CD4-positive, alpha-beta T cell treated with Interferon gamma for 1 hour (primary cell): Measurements from ENCODE around the gene CYP1A2.

Source experiments
- DNase-seq: peaks from one replicate; pipeline ENCODE4 v3.0.0-alpha.2; 2020

CYP1A2 gene

DNA sequence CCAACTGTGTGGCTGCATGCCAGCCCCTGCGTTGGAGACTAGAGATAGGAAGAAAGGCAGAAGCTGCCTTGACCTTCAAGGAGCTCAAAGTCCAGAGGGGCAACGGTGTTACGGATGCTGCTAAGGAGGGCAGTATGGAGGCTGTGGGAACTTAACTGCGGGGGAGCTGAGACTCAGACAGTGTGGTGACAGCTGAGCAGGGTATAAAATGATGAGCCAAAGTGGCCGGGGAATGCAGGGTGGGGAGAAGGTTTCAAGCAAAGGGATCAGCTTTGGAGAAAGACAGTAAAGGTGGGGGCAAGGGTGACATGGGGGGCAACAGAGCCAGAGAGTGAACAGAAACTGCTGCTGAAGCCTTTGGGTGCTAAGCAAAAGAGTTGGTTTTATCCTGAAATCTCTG, 6.2 kb upstream of the CYP1A2 start:
- no peak for DNase-seq

DNA sequence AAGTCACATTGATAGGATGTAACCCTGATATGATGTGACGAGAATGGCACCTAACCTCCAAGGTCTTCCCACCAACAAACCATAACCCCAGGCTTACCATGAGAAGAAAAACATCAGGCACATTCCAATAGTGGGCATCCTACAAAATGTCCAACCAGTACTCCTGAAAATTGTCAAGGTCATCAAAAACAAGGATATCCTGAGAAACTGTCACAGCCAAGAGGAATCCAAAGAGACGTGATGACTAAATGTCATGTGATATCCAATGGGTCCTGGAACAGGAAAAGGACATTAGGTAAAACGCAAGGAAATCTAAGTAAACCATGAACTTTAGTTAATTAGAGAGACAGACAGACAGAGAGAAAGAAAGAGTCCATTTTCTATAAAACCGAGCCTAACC, 2.3 kb upstream of the CYP1A2 start:
- DNase-seq, result no peak

DNA sequence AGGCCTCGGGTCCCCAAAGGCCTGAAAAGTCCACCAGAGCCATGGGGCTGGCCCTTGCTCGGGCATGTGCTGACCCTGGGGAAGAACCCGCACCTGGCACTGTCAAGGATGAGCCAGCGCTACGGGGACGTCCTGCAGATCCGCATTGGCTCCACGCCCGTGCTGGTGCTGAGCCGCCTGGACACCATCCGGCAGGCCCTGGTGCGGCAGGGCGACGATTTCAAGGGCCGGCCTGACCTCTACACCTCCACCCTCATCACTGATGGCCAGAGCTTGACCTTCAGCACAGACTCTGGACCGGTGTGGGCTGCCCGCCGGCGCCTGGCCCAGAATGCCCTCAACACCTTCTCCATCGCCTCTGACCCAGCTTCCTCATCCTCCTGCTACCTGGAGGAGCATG, 1.2 kb downstream of the CYP1A2 start:
- DNase-seq, result no peak

GRCh38 chr15:74750751-74751150, 2.1 kb downstream of the CYP1A2 start:
- no peak for DNase-seq

DNA sequence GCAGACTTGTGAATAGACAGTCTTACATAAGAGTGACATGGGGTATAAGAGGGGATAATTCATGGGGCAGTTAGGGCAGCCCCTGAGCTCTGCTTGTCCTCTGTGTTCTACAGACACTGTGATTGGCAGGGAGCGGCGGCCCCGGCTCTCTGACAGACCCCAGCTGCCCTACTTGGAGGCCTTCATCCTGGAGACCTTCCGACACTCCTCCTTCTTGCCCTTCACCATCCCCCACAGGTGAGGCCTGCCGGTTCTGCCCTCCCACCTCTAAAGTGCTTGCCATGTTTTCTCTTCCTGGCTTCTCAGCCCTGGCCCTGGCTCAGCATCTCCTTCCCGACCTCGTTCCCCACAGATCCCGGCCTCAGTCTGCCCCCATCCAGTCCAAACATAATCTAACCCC, 3.4 kb downstream of the CYP1A2 start:
- DNase-seq, result no peak

GRCh38 chr15:74752531-74752930, 3.9 kb downstream of the CYP1A2 start:
- no peak for DNase-seq

DNA sequence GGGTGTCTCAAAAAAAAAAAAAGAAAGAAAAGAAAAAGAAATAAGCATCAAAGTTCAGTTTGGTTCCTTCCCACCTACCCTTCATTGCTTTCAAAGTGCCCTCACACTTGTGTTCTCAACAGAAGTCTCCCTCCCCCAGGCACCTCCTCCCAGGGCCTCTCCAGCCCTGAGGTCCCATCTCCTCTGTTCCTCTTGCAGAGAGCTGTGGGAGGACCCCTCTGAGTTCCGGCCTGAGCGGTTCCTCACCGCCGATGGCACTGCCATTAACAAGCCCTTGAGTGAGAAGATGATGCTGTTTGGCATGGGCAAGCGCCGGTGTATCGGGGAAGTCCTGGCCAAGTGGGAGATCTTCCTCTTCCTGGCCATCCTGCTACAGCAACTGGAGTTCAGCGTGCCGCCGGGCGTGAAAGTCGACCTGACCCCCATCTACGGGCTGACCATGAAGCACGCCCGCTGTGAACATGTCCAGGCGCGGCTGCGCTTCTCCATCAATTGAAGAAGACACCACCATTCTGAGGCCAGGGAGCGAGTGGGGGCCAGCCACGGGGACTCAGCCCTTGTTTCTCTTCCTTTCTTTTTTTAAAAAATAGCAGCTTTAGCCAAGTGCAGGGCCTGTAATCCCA, 6.1 kb downstream of the CYP1A2 start:
- no peak for DNase-seq

DNA sequence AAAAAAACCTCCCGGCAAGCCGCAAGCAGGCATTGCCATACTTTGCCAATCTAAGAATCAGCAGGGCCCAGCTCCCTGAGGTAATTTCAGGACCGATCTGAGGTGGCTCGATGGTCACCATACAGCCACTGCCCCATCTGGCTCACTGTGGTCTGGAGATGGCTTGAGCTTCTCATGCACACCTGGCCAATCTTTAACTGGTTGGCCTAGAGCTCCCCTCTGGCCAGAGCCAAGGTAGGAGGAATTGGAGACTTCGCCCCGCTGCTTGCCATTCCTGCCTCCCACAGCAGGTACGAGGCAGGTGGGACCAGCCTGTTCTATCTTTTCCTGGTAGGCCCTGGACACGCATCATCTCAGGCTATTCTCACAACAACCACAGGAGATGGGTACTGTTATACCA, 10.1 kb downstream of the CYP1A2 start:
- DNase-seq, result no peak

GRCh38 chr15:74762791-74763150, 14.1 kb downstream of the CYP1A2 start:
- DNase-seq, result no peak

DNA sequence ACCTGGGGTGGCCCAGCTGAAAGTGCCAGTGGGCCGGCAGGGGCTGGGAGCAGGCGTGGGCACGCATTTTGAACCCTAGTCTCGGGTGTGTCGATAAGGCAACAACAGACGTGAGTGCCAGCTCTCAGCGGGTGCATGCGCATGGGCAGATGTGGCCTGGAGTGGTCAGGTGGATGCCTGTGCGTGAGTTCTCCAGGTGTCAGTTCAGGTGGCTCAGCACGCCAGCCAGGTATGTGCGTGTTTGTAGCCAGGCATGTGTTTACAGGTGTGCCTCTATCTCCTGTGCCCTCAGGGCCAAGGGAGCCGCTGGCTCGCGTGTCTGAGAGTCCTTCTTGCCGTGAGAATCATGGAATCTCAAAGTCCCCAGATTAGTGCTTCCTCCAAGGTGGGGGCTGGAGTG, 14.8 kb downstream of the CYP1A2 start:
- no peak for DNase-seq

- DNase-seq, result no peak
These were observed 18.8 kb downstream of the CYP1A2 start for GRCh38 chr15:74767167-74768098.

DNA sequence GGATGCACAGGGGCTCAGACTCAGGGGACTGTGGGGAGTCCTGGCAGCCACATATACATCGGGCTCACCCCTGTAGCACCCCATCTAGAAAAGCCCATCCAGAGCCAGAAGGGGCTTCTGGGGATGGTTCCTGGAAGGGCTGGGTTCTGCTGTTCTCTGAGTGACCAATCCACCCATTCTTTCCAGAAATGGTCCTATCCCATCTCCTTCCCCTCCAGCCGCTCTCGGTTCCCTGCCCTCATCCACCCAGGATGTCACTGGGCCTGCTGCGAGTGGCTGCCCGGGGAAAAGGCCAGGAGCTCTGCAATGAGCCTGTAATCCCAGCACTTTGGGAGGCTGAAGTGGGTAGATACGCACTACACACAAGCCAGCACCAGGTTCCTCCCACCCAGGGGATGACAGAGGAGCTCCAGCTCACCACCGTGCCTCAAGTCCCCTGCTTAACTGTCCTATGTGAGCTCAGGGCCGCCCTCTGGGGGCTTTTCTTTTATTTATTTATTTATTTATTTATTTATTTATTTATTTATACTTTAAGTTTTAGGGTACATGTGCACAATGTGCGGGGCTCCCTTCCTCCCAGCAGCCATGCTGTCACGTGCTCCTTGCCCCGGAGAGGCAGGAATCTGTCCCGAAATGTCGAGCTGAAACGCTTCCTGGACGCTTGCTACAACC, 19.6 kb downstream of the CYP1A2 start:
- no peak for DNase-seq

DNA sequence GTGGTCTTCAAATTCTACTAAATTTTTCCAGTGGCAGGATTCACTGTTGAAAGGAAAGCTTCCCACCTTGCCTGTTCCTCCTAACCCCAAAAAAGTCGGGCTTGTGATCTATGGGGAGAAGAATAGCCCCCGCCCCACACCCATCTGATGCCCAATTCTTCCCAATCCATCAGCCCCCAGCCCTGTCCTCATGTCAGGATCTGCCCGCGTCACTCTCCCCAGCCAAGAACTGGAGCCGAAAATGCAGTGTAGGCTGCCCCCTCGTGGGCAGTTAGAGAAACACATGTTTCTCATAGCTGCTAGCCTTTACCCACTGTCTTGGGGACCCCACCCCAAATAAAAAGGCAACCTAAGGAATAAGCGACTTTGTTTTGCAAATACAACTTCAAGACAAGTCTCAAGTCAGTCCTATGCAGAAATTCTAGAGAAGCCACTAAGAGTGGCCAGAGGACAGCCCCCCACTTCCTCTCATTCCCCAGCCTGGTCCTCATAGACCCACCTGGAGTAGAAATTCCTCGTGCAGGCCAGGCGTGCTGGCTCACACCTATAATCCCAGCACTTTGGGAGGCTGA, 20.2 kb downstream of the CYP1A2 start:
- peak; percentile 60 for DNase-seq

- no peak for DNase-seq
These were observed 20.9 kb downstream of the CYP1A2 start for GRCh38 chr15:74769463-74770025.

- DNase-seq, result no peak
These were observed 21.7 kb downstream of the CYP1A2 start for GRCh38 chr15:74770211-74770903.

DNA sequence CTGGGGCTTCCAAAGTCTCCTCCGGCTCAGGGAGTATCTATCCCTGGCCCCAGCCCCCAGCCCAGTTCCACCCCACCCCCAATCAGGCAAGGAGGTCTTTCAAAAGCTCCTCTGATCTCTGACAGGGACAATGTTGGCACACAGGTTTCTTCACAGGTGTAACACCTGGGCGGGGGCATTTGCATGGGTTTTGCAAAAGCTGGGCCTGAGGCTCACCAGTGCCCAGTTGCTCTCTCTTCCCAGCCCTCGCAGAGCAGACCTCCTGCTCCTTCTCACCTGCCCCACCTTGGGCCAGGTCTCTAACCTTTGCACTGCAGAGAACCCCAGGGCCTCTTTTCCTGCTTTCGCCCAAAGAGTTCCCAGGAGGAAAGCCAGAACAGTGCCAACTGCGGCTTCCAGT, 24.7 kb downstream of the CYP1A2 start:
- no peak for DNase-seq

- no peak for DNase-seq
These were observed 25.1 kb downstream of the CYP1A2 start for GRCh38 chr15:74773731-74774252.

DNA sequence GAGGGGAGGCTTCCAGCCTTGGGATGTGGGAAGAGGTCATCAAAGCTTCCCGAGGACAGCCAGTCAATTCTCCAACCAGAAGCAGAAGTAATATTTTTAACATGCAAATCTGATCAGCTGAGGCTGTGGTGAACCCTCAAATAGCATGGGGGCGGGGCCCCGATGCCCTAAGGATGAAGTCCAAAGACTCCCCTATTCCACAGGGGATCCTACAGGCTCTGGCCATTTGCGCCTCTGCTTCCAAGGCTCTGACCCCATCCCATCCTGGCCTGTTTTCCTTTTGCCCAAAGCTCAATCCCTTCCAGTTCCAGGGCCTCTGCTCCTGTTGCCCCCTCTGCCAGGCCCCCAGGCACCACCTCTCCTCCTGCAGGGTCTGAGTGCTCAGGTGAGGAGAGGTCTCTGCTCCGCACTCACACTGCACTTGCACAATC, 26.5 kb downstream of the CYP1A2 start:
- no peak for DNase-seq

DNA sequence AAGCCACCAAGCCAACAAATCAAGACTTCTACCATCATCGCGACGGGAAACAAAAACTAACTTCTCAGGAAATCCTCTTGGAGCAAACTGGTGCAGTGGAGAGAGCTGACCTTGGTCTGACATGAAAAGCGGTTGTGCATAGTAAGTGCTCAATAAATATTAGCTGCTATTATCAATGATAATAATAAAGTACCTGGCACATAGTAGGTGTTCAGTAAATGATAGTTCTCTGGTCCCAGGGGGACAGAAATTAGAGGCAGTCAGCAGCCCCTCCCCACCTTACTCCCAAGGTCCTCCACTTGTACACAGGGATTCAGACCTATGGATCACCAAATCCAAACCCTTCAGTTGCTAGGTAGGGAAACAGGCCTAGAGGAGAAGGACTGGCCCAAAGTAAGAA, 27.2 kb downstream of the CYP1A2 start:
- no peak for DNase-seq

- DNase-seq, result peak; percentile 80
These were observed 28.4 kb downstream of the CYP1A2 start for GRCh38 chr15:74776821-74777768.
